Esophagus muscularis mucosa (tissue), 3 donors: ENCODE measurements around the gene TMEM209.

ENCODE experiments used
- CTCF ChIP-seq, 3 experiments: fragments of 200-600 bp in 2 of 3; fragments of 450-650 bp in 1 of 3; sonication (generic) in 2 of 3; IDR thresholded peaks; one replicate each; pipeline ENCODE4 v1.5.1; 2017 to 2019; ENCODE audit warnings: antibody characterized with exemption in 3 of 3, mild to moderate bottlenecking in 2 of 3, moderate library complexity in 1 of 3
- POLR2AphosphoS5 ChIP-seq, 2 donors: sonication (generic); formaldehyde crosslinking; IDR thresholded peaks; one replicate each; pipeline ENCODE4 v1.6.1; 2017; ENCODE audit warnings: antibody characterized with exemption in 2 of 2

- TF ChIP-seq CTCF (IDR thresholded peaks at IDR 0.05) = no peak
- no peak for TF ChIP-seq POLR2AphosphoS5 (IDR thresholded peaks at IDR 0.05)
Observed at GRCh38 chr7:130149281-130150139, 55.7 kb downstream of the TMEM209 start.
